ENCODE results near the gene CELF3. TPM values are rescaled to one million over a fixed set of nuclear protein-coding genes. Genes with fewer than 3 reads are reported as not detected.

Gene CELF3
- total and polyA plus RNA-seq, 9 of the 15 experiments (the other 6 are each of a cell fraction or from before 2014, with no cell fraction given): not detected

GRCh38 chr1:151756291-151756690, 39.7 kb upstream of the CELF3 start (continued):
- TF ChIP-seq FOSL1 (tag; conservative IDR thresholded peaks at IDR 0.05): peak; percentile 77
- TF ChIP-seq HMGXB4 (CRISPR knock-in tag; IDR thresholded peaks at IDR 0.05): no peak
- TF ChIP-seq ZNF511 (CRISPR knock-in tag; IDR thresholded peaks at IDR 0.05): no peak
- no peak for TF ChIP-seq MYBL2 (IDR thresholded peaks at IDR 0.05; ENCODE audit: low read depth)
- no peak for TF ChIP-seq MYBL2 (CRISPR knock-in tag; IDR thresholded peaks at IDR 0.05; ENCODE audit: borderline replicate concordance)
- TF ChIP-seq KLF13 (tag; IDR thresholded peaks at IDR 0.05; ENCODE audit: borderline replicate concordance, low read depth): no peak
- no peak for TF ChIP-seq EP400 (IDR thresholded peaks at IDR 0.05)
- 0 out of 2 replicates have a peak, but pooled peaks have one; percentile 27 for TF ChIP-seq JUN (IDR thresholded peaks at IDR 0.05; ENCODE audit: borderline replicate concordance, low read depth, low read length)
- no peak for TF ChIP-seq JUN (CRISPR knock-in tag; IDR thresholded peaks at IDR 0.05; ENCODE audit: borderline replicate concordance)
- TF ChIP-seq RBBP5 (IDR thresholded peaks at IDR 0.05; ENCODE audit: borderline replicate concordance, insufficient read depth, low read length, poor library complexity, severe bottlenecking): no peak
- no peak for TF ChIP-seq ZFP36 (IDR thresholded peaks at IDR 0.05; ENCODE audit: low read depth, low read length, partially characterized antibody)
- no peak for TF ChIP-seq RCOR1 (IDR thresholded peaks at IDR 0.05; ENCODE audit: borderline replicate concordance in 1 of 2, low read depth in 2 of 2, low read length in 2 of 2)
- no peak for TF ChIP-seq HSF4 (CRISPR knock-in tag; IDR thresholded peaks at IDR 0.05; ENCODE audit: borderline replicate concordance)
- TF ChIP-seq SMARCA4 (IDR thresholded peaks at IDR 0.05): no peak
